CD8-positive, alpha-beta memory T cell (primary cell): ENCODE measurements around the gene NLRC4. TPM values are rescaled to one million over a fixed set of nuclear protein-coding genes. Genes with fewer than 3 reads are reported as not detected.
"Not testable (repeated sequence)": the region's sequence is repeated elsewhere in the genome, so short reads cannot be mapped to it uniquely, and the experiment has no call there.

Experiments
- CTCF ChIA-PET: fragments of 350-600 bp; sonication (Branson Sonifier 250); formaldehyde crosslinking; loops from one replicate; lab custom pipeline; 2021; ENCODE audit warnings: antibody characterized with exemption; lab: Charles Lee
- POLR2A ChIA-PET: fragments of 350-600 bp; sonication (Branson Sonifier 250); formaldehyde crosslinking; loops from one replicate; lab custom pipeline; 2021; ENCODE audit warnings: antibody characterized with exemption; lab: Charles Lee
- DNase-seq, 5 donors: peaks; one replicate each; pipeline versions ENCODE4 v3.0.0 to v3.0.0-alpha.2; 2020 to 2022; ENCODE audit warnings: mixed read lengths in 1 of 5
- H3K27ac ChIP-seq: one replicate; pipeline ENCODE4 v1.7.0; 2013; ENCODE audit warnings: low read depth, mild to moderate bottlenecking, low read length, moderate library complexity
- H3K27me3 ChIP-seq: 2 replicates; pipeline ENCODE4 v1.7.0; 2013; ENCODE audit warnings: low read length, mild to moderate bottlenecking; ENCODE audit not compliant: insufficient read depth, poor library complexity, severe bottlenecking
- H3K36me3 ChIP-seq: 2 replicates; pipeline ENCODE4 v1.7.0; 2013; ENCODE audit warnings: mild to moderate bottlenecking, low read length, moderate library complexity; ENCODE audit not compliant: insufficient read depth
- H3K4me1 ChIP-seq: 2 replicates; pipeline ENCODE4 v1.7.0; 2013; ENCODE audit warnings: mild to moderate bottlenecking, low read length, moderate library complexity; ENCODE audit not compliant: insufficient read depth
- H3K4me3 ChIP-seq: 2 replicates; pipeline ENCODE4 v1.7.0; 2013; ENCODE audit warnings: mild to moderate bottlenecking, low read length
- H3K9me3 ChIP-seq: 2 replicates; pipeline ENCODE4 v1.7.0; 2013; ENCODE audit warnings: mild to moderate bottlenecking, low read length
- H3K27ac Mint-ChIP-seq, 8 donors: one replicate each; pipeline ENCODE4 v1.8.0; 2020 to 2021; ENCODE audit warnings: mixed read lengths in 8 of 8, mild to moderate bottlenecking in 6 of 8, inconsistent platforms in 3 of 8, moderate library complexity in 3 of 8
- H3K27me3 Mint-ChIP-seq, 2 donors: one replicate each; pipeline ENCODE4 v1.8.0; 2020 to 2021; ENCODE audit warnings: mixed read lengths in 2 of 2, mild to moderate bottlenecking in 1 of 2, moderate library complexity in 1 of 2
- H3K36me3 Mint-ChIP-seq, 3 donors: one replicate each; pipeline ENCODE4 v1.8.0; 2020 to 2021; ENCODE audit warnings: mixed read lengths in 3 of 3, inconsistent platforms in 1 of 3, mild to moderate bottlenecking in 1 of 3
- H3K4me1 Mint-ChIP-seq, 3 donors: one replicate each; pipeline ENCODE4 v1.8.0; 2020 to 2021; ENCODE audit warnings: mixed read lengths in 3 of 3, inconsistent platforms in 1 of 3, mild to moderate bottlenecking in 1 of 3
- H3K4me3 Mint-ChIP-seq, 7 donors: one replicate each; pipeline ENCODE4 v1.8.0; 2020 to 2021; ENCODE audit warnings: mixed read lengths in 7 of 7, mild to moderate bottlenecking in 6 of 7, moderate library complexity in 4 of 7, inconsistent platforms in 2 of 7
- H3K9me3 Mint-ChIP-seq, 5 donors: one replicate each; pipeline ENCODE4 v1.8.0; 2020 to 2022; ENCODE audit warnings: mixed read lengths in 5 of 5, mild to moderate bottlenecking in 3 of 5, moderate library complexity in 2 of 5, inconsistent platforms in 1 of 5
- polyA plus RNA-seq: library from polyadenylated mRNA; unstranded; fragments of 300-500 nt; fragmentation: Illumina TruSeq; gene quantifications from one replicate; pipeline ENCODE4 v1.2.3, GENCODE V29; 2021
- total RNA-seq, 2 experiments: library from RNA; stranded (reverse); gene quantifications; one replicate each; pipeline ENCODE4 v1.2.3, GENCODE V29; 2021

Gene NLRC4
- total and polyA plus RNA-seq, 3 experiments from 2014 or later = 0.07 to 0.16 TPM; not detected in 1

- Histone ChIP-seq H3K27ac (no peak overlapping the region), H3K27me3 (no peaks in the 10 kb centered on the region), H3K9me3 (no peaks in the 10 kb centered on the region), H3K4me1 (peaks cover 32% of the 10 kb centered on the region), H3K4me3 (no peak overlapping the region), H3K36me3 (peaks cover 4% of the 10 kb centered on the region)
- no peak for DNase-seq
- H3K9me3 Mint-ChIP-seq = no peaks in the 10 kb centered on the region
- ChIA-PET POLR2A (no interaction called here), CTCF (no interaction called here)
- H3K27me3 Mint-ChIP-seq = no peaks in the 10 kb centered on the region
- H3K4me3 Mint-ChIP-seq = peak overlapping the region in 4 of 7 donors; percentile 3 to 44 (median 12)
- peaks cover 57 to 76% (median 74%) of the 10 kb centered on the region in 3 donors for H3K4me1 Mint-ChIP-seq
- H3K36me3 Mint-ChIP-seq = peaks cover 19 to 43% (median 20%) of the 10 kb centered on the region in 3 donors
- peak overlapping the region in 3 of 8 donors; percentile 2 to 22 (median 9) for H3K27ac Mint-ChIP-seq
These were observed 19.6 kb upstream of the NLRC4 start for GRCh38 chr2:32284321-32284720.

DNA sequence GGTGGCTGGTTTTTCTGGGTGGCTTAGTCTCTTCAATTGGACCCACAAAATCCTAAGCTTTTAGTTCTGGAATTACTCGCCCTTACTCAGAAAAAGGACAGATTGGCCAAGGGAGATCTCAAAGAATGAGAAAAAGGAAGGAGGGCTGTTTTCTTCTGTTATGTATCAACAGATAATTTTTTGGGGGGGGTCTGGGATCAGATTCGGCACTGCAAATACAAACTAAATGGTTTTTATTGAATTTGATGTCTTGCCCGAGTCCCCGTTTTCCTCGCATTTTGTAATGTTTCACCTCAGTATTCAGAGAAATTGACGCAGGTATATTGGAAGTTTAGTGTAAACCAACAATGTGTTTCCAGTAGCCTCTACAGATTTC, 13.8 kb upstream of the NLRC4 start:
- H3K36me3 ChIP-seq = peaks cover 3% of the 10 kb centered on the region
- H3K27ac ChIP-seq = peak overlapping the region; percentile 86
- Mint-ChIP-seq H3K9me3 (peaks cover 0 to 2% (median 0%) of the 10 kb centered on the region in 5 donors), H3K27ac (peak overlapping the region; percentile 91 to 99 (median 94)), H3K36me3 (peaks cover 6 to 31% (median 8%) of the 10 kb centered on the region in 3 donors), H3K27me3 (peaks cover 0 to 9% of the 10 kb centered on the region in 2 donors), H3K4me1 (peaks cover 35 to 46% (median 42%) of the 10 kb centered on the region in 3 donors), H3K4me3 (peak overlapping the region; percentile 87 to 96 (median 90))
- ChIA-PET POLR2A (interaction anchor here (0.7 kb wide), 1 partner anchor 109 kb away, joined by 3 read pairs; no protein-coding TSS in a partner anchor), CTCF (no interaction called here)
- DNase-seq = no peak
- H3K4me1 ChIP-seq = peaks cover 27% of the 10 kb centered on the region
- H3K27me3 ChIP-seq = no peaks in the 10 kb centered on the region
- peak overlapping the region; percentile 76 for H3K4me3 ChIP-seq
- no peaks in the 10 kb centered on the region for H3K9me3 ChIP-seq

DNA sequence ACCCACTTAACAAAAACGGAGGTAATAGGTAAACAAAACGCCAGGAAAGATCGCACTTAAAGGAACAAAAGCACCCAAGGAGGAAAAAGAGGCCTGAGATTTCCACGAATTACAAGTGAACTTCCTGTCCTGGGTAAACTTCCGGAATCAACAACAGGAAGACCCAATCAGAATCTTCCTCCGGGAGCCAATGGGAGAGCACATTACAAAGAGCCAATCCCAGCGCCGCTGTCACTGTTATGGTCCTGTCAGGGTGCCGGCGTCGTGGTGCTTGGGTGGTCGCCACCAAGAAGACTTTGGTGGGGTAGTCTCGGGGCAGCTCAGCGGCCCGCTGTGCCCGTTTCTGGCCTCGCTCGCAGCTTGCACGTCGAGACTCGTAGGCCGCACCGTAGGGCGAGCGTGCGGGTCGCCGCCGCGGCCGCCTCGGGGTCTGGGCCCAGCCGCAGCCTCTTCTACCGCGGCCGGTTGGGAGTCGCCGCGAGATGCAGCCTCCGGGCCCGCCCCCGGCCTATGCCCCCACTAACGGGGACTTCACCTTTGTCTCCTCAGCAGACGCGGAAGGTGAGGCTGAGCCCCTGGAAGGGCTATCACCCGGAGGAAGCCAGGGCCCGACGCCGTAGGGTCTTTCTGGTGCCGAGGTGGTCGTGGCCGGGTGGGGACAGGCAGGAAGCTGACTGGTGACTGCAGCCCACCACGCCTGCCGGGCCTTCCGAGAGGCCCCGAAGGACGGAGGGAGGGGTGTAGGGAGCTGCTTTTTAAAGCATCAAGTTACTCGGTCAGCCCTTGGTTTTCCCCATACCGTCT, 13.2 kb upstream of the NLRC4 start, which contains the start of gene YIPF4:
YIPF4 (plus strand) TSS at position 231 of the 804 bp plus-strand sequence; CDS start at position 483, 252 bp downstream.
- H3K27me3 Mint-ChIP-seq = peaks cover 0 to 12% of the 10 kb centered on the region in 2 donors
- peak within 1 kb of the TSS; percentile 93 to 99 (median 98) for H3K27ac Mint-ChIP-seq
- peak within 1 kb of the TSS; percentile 87 to 96 (median 90) for H3K4me3 Mint-ChIP-seq
- CTCF ChIA-PET = no interaction called here
- POLR2A ChIA-PET = interaction anchor here (0.6 to 0.7 kb wide), 3 partner anchors 10 to 109 kb away, joined by 3 to 5 read pairs (median 3); no protein-coding TSS in a partner anchor
- H3K27ac ChIP-seq = peak within 1 kb of the TSS; percentile 86
- H3K9me3 Mint-ChIP-seq = peaks cover 0 to 2% (median 0%) of the 10 kb centered on the region in 5 donors
- peaks cover 30 to 41% (median 37%) of the 10 kb centered on the region in 3 donors for H3K4me1 Mint-ChIP-seq
- H3K36me3 Mint-ChIP-seq = peaks cover 2 to 25% (median 4%) of the 10 kb centered on the region in 3 donors
- no peaks in the 10 kb centered on the region for H3K36me3 ChIP-seq
- no peaks in the 10 kb centered on the region for H3K27me3 ChIP-seq
- H3K9me3 ChIP-seq = no peaks in the 10 kb centered on the region
- peaks cover 21% of the 10 kb centered on the region for H3K4me1 ChIP-seq
- peak within 1 kb of the TSS; percentile 76 for H3K4me3 ChIP-seq
- DNase-seq = peak; percentile 76 to 95 (median 91)

GRCh38 chr2:32277363-32277673, 12.6 kb upstream of the NLRC4 start:
- H3K27ac Mint-ChIP-seq = peak overlapping the region; percentile 93 to 99 (median 98)
- CTCF ChIA-PET = no interaction called here
- H3K9me3 Mint-ChIP-seq = peaks cover 0 to 2% (median 0%) of the 10 kb centered on the region in 5 donors

GRCh38 chr2:32275790-32276189, 11.1 kb upstream of the NLRC4 start:
- H3K27ac ChIP-seq, POLR2A ChIA-PET, CTCF ChIA-PET, H3K27me3 ChIP-seq, H3K36me3 ChIP-seq, H3K9me3 ChIP-seq, DNase-seq, H3K4me3 ChIP-seq, H3K9me3 Mint-ChIP-seq: not testable (repeated sequence)
- peaks cover 0 to 16% (median under 1%) of the 10 kb centered on the region in 3 donors for H3K36me3 Mint-ChIP-seq
- peaks cover 0 to 21% of the 10 kb centered on the region in 2 donors for H3K27me3 Mint-ChIP-seq
- peaks cover 15% of the 10 kb centered on the region for H3K4me1 ChIP-seq
- H3K4me3 Mint-ChIP-seq = peak overlapping the region in 2 of 7 donors; percentile 33 to 70
- H3K27ac Mint-ChIP-seq = peak overlapping the region in 1 of 8 donors; percentile 77
- peaks cover 23 to 31% (median 23%) of the 10 kb centered on the region in 3 donors for H3K4me1 Mint-ChIP-seq

More at GRCh38 chr2:32277363-32277673, 12.6 kb upstream of the NLRC4 start:
- Histone ChIP-seq H3K4me1 (peaks cover 21% of the 10 kb centered on the region), H3K9me3 (no peaks in the 10 kb centered on the region), H3K27me3 (no peaks in the 10 kb centered on the region), H3K4me3 (peak overlapping the region; percentile 76), H3K27ac (peak overlapping the region; percentile 86), H3K36me3 (no peaks in the 10 kb centered on the region)
- H3K27me3 Mint-ChIP-seq = peaks cover 0 to 16% of the 10 kb centered on the region in 2 donors
- H3K4me1 Mint-ChIP-seq = peaks cover 29 to 39% (median 34%) of the 10 kb centered on the region in 3 donors
- POLR2A ChIA-PET = interaction anchor here (0.6 kb wide), 2 partner anchors 9 to 75 kb away, joined by 3 to 5 read pairs; no protein-coding TSS in a partner anchor
- H3K4me3 Mint-ChIP-seq = peak overlapping the region; percentile 87 to 96 (median 90)
- H3K36me3 Mint-ChIP-seq = peaks cover 2 to 23% (median 3%) of the 10 kb centered on the region in 3 donors
- DNase-seq = no peak

DNA sequence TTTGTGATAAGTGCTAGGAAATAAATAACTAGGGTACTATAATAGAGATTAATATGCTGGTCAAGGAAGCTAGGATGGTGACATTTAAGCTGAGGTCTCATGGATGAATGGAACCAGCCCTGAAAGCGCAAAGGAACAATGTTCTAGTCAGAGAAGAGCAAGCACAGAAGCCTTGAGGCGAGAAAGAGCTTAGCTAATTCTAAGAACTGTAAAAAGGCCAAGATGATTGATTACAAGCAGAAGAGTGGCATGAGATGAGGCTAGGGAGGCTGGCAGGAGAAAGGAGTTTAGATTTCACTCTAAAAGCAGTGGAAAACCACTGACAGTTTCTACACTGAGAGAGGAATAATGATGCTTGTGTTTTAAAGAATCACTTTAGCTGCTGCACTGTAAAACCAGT, 9.6 kb upstream of the NLRC4 start:
- no peak for DNase-seq
- POLR2A ChIA-PET = no interaction called here
- H3K4me3 Mint-ChIP-seq = peak overlapping the region in 1 of 7 donors; percentile 85
- H3K27ac ChIP-seq = no peak overlapping the region
- H3K4me1 Mint-ChIP-seq = peaks cover 17 to 22% (median 20%) of the 10 kb centered on the region in 3 donors
- peaks cover 0 to 13% (median 0%) of the 10 kb centered on the region in 3 donors for H3K36me3 Mint-ChIP-seq
- H3K27me3 ChIP-seq = no peaks in the 10 kb centered on the region
- H3K27ac Mint-ChIP-seq = peak overlapping the region in 1 of 8 donors; percentile 62
- peaks cover 0 to 2% (median 0%) of the 10 kb centered on the region in 5 donors for H3K9me3 Mint-ChIP-seq
- no peaks in the 10 kb centered on the region for H3K9me3 ChIP-seq
- CTCF ChIA-PET = no interaction called here
- peaks cover 12% of the 10 kb centered on the region for H3K4me1 ChIP-seq
- no peak overlapping the region for H3K4me3 ChIP-seq
- H3K36me3 ChIP-seq = no peaks in the 10 kb centered on the region
- peaks cover 0 to 21% of the 10 kb centered on the region in 2 donors for H3K27me3 Mint-ChIP-seq

DNA sequence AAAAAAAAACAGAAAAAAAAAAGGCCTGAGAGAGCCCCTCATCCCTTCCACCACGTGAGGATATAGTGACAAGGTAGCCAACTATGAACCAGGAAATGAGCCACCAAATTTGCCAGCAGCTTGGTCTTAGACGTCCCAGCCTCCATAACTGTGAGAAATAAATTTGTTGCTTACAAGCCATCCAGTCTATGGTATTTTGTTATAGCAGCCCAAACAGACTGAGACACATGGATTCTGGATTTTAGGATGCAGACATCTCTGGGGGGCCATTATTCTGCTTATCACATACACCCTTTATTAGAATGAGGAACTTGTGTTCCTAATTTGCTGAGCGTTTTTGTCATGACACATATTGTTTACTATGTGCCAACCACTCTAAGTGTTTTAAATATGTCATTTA, 7.6 kb upstream of the NLRC4 start:
- CTCF ChIA-PET = no interaction called here
- no peak overlapping the region for H3K4me3 ChIP-seq
- peaks cover 4 to 5% (median 4%) of the 10 kb centered on the region in 3 donors for H3K4me1 Mint-ChIP-seq
- no peaks in the 10 kb centered on the region for H3K36me3 Mint-ChIP-seq
- H3K27me3 ChIP-seq = no peaks in the 10 kb centered on the region
- H3K27ac ChIP-seq = no peak overlapping the region
- H3K9me3 Mint-ChIP-seq = no peaks in the 10 kb centered on the region
- POLR2A ChIA-PET = no interaction called here
- no peak for DNase-seq
- H3K27ac Mint-ChIP-seq = no peak overlapping the region
- H3K4me1 ChIP-seq = peaks cover 4% of the 10 kb centered on the region
- H3K36me3 ChIP-seq = no peaks in the 10 kb centered on the region
- no peak overlapping the region for H3K4me3 Mint-ChIP-seq
- peaks cover 4 to 25% of the 10 kb centered on the region in 2 donors for H3K27me3 Mint-ChIP-seq
- H3K9me3 ChIP-seq = no peaks in the 10 kb centered on the region

GRCh38 chr2:32271063-32271462, 6.4 kb upstream of the NLRC4 start:
- H3K4me1 Mint-ChIP-seq = no peaks in the 10 kb centered on the region
- no peaks in the 10 kb centered on the region for H3K9me3 Mint-ChIP-seq
- DNase-seq = no peak
- POLR2A ChIA-PET = no interaction called here
- Histone ChIP-seq H3K4me3 (no peak overlapping the region), H3K27ac (no peak overlapping the region), H3K4me1 (no peaks in the 10 kb centered on the region), H3K27me3 (no peaks in the 10 kb centered on the region), H3K36me3 (no peaks in the 10 kb centered on the region), H3K9me3 (no peaks in the 10 kb centered on the region)
- CTCF ChIA-PET = no interaction called here
- H3K27ac Mint-ChIP-seq = no peak overlapping the region
- no peaks in the 10 kb centered on the region for H3K36me3 Mint-ChIP-seq
- H3K27me3 Mint-ChIP-seq = peaks cover 6 to 25% of the 10 kb centered on the region in 2 donors
- no peak overlapping the region for H3K4me3 Mint-ChIP-seq
